Activated CD4-positive, CD25-positive, alpha-beta regulatory T cell treated with anti-CD3 and anti-CD28 coated beads, Interleukin-2, amount 50 U/mL, for 24 hours (primary cell): Measurements from ENCODE around the gene DLG3.
A peak's percentile ranks its signal among the peaks of the same experiment; 100 is the strongest.

Experiments
- ATAC-seq, 2 donors: fragments of 150-1000 bp; cut with Tn5 transposase; one replicate each; pipeline ENCODE4 v1.10.0; 2021; ENCODE audit warnings: mild to moderate bottlenecking in 1 of 2, moderate library complexity in 1 of 2

DLG3 gene

DNA sequence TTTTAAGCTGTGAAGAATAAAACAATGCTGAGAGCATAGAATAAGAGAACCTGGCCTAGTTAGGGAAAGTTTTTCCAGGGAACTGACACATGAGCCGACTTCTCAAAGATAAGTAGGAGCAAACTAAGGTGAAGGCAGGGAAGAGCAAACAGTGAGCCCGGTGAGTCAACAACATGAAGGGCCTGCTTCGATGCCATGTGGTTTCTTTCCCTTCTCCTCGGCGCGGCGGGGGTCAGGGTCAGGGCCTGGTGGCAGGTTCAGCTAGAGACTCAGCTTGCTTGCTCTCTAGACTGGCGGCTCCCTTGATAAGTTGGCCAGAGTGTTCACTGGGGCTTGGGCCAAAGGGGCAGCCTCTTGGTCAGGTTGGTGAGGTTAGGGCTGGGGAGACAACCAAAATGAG, 81.1 kb downstream of the DLG3 start:
- ATAC-seq, result no peak

DNA sequence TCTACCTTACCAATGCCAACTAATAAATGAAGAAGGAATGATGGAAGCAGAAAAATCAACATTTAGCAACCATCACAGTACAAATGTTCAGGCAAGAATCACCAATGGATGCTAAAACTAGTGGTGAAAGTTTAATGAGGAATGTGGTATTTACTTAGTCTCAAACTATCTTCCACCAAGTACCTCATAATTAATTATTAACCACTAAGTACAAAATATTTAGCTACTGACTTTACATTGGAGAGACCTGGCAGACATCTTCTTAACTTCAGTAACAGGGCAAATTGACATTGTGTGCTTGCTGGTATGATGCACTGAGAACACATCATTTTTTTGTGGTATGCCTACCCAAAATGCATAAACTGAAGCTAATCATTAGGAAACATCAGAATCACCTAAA, 82.4 kb downstream of the DLG3 start:
- ATAC-seq, result no peak

DNA sequence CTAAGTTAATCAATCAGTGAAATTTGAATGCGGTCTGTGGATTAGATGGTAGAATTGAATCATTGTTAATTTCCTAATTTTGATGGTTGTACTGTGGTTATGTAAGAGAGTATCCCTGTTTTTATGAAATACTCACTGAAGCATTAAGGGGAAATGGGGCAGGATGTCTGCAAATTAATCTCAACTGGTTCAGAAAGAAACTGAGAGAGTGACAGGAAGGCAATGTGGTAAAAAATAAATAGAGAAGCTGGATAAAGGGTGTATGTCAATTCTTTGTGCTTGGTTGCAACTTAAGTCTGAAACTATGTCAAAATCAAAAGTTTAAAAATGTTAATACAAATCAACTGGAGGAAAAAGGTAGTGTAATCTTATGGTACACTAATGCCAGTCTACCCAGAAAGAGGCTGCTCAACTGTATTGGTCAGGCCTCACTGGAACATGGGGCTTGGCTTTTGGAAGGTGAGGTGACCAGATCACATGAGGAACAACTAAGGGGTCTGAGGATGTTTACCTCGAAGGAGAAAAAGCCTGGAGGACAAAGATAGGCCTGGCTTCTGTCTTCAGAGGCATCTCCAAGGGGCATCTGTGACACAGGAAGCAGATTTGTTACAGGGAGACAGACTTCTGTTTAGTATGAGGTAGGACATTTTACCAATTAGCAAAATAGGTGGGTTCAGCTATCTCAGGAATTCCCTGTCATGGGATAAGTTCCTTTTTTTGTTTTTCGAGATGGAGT, 83.1 kb downstream of the DLG3 start:
- no peak for ATAC-seq

DNA sequence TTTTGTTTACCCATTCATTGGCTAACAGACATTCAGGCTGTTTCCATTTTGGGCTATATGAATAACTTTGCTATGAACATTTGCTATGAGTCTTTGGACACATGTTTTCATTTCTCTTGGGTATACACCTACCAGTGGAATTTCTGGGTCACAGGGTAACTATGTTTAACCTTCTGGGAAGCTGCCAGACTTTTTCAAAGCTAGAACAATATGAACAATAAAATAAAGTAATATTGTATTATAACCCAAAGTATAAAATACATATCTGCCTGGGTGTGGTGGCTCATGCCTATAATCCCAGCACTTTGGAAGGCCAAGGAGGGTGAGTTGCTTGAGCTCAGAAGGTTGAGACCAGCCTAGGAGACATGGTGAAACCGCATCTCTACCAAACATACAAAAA, 90.6 kb downstream of the DLG3 start:
- no peak for ATAC-seq

DNA sequence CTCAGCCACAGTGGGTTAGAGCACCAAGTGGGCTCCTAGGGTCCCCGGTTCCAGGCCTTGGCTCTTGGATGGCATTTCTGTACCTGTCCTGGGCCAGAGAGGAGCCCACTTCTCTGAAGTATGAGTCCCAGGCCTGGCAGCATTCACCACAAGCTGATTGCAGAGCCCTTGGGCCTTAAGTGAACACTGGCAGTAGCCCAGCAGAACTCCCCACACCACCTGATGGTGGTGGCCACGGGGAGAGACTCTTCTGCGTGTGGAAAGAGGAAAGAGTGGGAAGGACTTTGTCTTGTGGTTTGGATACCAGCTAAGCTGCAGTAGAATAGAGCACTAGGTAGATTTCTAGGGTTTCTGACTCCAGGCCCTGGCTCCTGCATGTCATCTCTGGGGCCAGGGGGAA, 104.8 kb downstream of the DLG3 start:
- no peak for ATAC-seq

DNA sequence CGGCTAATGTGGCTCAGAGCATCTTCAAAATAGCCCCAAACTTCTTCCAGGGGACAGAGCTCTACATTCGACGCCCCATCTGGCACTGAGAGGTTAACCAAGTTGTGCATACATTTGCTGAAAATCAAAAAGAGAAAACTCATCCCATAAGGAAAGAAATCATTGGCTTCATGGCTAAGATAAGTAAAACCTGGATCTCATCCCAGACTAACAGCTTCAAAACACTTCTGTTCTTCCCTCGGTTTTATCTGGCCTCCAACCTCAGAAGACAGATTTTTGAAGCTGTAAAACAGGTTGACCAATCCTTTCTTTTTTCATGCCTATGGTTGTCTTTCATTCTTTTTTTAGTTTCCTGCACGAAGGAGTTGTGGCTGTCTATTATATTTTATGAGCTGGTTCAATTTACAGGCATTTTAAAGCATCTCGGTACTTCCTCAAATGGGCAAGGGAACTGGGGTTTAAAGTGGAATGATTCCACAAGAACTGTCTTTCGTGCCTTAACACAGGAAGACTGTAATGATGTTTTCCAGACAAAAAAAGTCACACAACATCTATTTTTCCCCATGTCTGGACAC, 107.6 kb downstream of the DLG3 start:
- no peak for ATAC-seq

DNA sequence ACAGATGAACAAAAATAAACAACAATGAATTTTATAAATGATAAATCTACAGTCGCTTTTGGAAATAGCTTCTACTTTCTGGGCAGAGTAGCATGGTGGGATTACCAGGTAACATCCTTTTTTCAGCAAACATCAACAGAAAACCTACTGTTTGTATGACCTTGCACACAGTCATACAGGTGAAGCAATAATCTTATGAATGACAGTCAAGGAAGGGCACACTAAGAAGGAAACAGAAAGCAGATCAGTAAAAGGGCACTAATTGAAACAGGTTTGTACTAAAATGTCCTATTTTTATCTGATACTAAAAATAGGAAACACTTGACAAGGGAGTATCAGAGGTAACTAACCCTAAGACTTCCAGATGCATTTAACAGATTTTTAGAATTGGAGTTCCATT, 108.9 kb downstream of the DLG3 start:
- ATAC-seq, result peak; percentile 35 to 85

DNA sequence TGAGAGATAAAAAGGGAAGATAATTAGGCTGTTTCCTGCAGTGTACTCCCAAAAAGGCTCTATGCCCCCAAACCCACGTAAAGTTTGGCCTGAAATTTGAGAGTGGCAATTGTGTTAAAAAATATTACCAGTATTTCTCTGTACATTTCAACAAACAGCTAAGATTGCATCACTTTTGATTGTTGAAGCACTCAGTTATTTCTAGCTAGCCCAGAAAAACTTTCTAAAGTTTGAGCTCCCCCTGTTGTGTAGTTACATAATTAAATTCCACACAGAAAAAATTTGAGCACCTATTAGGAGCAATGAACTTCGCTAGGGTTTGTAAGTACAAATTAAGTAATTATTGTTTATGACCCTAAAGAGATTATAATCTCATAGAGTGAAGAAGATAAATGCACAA, 109.4 kb downstream of the DLG3 start:
- ATAC-seq, result no peak

DNA sequence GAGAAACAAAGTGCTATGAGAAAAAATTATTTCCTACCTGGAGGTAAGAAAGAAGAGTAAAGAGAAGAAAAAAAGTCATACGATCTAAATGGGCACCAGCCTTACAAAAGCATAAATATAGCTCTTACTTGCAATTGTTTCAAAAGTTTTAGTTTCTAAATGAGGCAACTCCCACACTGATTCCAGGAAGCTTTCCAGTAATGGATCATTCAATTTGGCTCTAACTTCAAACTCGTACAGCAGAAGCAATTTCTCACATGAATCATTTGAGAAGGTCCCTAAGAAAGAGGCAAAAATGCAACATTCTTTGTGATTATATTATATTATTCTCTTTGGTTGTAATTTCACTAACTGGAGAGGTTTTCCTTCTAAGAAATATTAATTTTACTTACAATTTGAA, 109.9 kb downstream of the DLG3 start:
- no peak for ATAC-seq

DNA sequence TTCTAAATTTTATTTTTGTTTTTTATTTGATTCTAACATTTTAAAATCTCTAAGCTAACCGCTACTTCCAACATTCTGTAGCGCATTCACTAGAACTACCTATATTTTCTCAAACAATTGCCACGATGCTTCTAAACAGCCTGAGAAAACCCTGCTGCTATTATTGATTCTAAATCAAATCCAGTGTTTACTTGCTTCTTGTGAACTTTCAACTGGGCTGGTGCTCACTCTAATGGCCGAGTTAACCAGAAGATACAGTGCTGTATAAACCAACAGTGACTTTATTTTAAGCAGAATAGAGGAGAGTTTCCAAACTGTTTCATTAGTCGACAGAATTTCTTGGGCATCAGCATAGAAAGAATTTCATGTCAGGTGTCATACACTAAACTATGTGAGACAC, 110.3 kb downstream of the DLG3 start:
- ATAC-seq, result no peak
